GM21360 (cell line): Measurements from ENCODE around the gene ASAP2.

Experiments
- ATAC-seq: cut with Tn5 transposase; IDR thresholded peaks from one replicate; pipeline ENCODE4 v1.9.1; 2021; ENCODE audit warnings: mild to moderate bottlenecking, moderate library complexity; ENCODE audit not compliant: unreplicated experiment

Gene ASAP2

GRCh38 chr2:9230051-9230802 lies 23.6 kb downstream of the ASAP2 start:
- ATAC-seq, result no peak

- ATAC-seq, result no peak
Observed at GRCh38 chr2:9230881-9231280, 24.3 kb downstream of the ASAP2 start.

GRCh38 chr2:9231291-9232165 lies 24.9 kb downstream of the ASAP2 start:
- ATAC-seq, result no peak

GRCh38 chr2:9232166-9232479 lies 25.5 kb downstream of the ASAP2 start:
- ATAC-seq, result no peak

DNA sequence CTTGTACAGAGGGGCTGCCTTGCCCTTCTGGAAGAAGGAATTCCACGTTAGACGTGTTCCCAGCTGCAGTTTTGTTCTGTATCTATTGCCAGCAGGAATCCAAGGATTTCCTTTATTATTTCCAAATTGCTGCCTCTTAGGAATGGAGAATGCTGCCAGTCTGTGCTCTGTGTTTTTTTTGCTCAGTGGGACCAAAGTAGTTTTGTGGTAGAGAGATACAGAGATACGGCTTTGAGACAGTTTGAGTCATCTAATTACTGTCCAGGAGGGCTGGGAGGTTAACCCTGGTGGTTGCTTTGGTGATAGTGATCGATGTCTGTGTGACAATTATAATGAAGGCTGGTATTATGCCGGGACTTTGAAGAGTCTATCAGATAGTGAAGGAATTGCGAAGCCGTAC lies 26.3 kb downstream of the ASAP2 start:
- no peak for ATAC-seq

DNA sequence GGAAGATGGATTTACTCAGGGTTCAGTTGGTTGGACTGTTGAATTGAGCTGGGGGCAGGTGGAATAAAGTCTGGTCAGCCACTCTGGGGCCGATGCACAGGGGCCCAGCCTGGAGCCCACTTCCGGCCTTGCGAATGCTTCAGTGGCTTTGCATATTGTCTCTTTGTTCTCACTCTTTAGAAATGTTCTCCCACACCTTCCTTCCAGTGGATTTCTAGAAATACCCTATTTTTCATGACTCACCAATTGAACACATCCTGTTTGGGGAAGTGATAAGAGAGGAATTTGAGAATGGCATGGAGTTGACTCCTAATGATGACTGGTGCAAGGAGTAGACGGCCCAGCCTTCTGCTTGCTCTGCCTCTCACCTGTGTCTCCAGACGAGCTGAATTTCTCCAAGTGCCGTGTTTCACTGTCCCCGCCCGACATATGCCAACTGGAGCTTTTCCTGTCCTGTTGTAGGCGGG lies 28.1 kb downstream of the ASAP2 start:
- ATAC-seq, result no peak

- ATAC-seq, result no peak
Observed at GRCh38 chr2:9235147-9236044, 28.8 kb downstream of the ASAP2 start.

DNA sequence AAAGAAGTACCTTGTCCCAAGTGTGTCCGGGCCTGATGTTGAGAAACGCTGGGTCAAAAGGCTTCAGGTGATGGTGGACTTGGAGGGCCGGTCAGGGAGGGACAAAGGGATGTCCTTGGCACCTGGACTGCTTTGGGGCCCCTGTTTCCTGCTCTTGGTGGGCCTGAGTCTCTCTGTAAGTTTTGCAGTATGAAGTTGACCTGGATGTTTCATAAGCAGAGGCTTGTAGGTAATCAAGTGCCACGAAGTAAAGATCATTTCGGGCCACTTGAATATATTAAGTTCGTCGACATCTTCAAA lies 29.4 kb downstream of the ASAP2 start:
- no peak for ATAC-seq

- ATAC-seq, result no peak
Observed at GRCh38 chr2:9236867-9237266, 30.3 kb downstream of the ASAP2 start.

DNA sequence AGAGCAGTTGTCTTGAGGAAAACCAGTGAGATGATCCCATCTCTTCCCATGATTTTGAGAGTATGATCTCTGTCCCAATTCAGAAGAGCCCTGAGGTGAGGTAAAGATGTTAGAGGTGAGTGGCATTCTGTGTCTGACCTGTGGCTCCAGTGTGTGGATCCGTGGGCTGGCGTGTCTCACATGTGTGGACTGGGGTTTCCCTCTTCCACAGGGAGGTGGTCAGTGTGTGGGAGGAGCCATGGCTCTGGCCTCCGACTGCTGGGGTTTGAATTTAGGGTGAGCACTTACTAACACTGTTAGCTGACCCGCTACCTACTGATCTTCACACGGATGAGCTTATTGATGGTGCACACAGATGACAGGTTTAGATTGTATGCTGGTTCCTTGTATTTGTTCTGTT lies 31.2 kb downstream of the ASAP2 start:
- ATAC-seq, result no peak

- no peak for ATAC-seq
Observed at GRCh38 chr2:9238591-9239326, 32.1 kb downstream of the ASAP2 start.

DNA sequence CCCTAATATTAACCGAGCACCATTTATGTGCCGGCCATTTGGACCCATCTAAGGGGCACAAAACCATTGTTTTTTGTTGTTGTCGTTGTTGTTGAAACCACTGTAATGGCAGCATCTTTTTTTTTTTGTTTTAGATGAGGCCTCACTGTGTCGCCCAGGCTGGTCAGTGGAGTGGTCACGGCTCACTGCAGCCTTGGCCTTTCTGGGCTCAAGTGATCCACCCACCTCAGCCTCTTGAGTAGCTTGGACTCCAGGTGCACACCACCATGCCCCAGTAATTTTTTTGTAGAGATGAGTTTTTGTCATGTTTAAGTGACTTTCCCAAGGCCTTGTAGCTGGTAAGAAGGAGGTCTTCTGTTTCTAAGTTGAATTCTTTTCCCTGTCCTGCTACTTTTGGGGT lies 33.0 kb downstream of the ASAP2 start:
- no peak for ATAC-seq

- ATAC-seq, result no peak
Observed at GRCh38 chr2:9240745-9241144, 34.1 kb downstream of the ASAP2 start.

GRCh38 chr2:9241233-9241632 lies 34.6 kb downstream of the ASAP2 start:
- no peak for ATAC-seq

DNA sequence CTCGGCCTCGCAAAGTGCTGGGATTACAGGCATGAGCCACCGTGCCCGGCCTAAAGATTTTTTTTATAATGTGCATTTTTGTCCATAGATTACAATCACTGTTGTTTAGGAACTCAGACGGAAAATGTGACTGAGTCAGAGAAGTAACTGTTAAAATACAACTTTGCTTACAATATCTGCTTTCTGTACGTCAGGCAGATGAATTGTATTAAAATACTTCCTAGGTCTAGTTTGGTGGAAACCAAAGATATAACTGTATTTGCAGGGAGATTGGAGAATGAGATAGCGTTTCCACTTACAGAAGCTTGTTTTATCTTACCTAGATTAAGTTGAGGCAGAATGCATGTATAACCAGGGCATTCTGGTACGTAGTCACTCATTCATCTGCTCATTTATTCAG lies 36.7 kb downstream of the ASAP2 start:
- ATAC-seq, result no peak

DNA sequence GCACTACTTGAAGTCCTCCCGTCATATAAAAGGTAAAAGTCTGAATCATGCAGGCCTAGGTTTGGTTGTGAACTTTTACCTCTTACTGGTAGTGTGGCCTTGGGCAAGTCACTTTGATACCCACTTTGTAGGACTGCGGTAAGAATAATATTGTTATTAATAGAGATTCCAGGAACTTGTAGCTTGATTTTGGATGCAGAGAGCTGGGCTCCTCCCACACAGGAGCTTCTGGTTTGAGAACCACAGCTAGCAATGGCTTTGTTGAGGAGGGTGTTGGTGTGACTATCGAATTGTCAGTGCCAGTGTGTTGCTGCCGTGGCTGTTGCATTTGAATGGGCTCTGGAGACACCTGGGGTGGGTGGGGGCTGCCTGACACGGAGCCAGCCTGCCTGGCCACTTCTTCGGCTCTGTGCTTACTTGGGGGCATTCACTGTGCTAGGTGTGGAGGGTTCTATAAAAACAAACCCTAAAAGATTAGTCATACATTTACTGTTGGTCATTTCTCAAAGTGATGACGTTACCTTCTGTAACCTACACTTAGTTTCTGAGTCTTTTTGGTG lies 38.5 kb downstream of the ASAP2 start:
- ATAC-seq, result no peak

DNA sequence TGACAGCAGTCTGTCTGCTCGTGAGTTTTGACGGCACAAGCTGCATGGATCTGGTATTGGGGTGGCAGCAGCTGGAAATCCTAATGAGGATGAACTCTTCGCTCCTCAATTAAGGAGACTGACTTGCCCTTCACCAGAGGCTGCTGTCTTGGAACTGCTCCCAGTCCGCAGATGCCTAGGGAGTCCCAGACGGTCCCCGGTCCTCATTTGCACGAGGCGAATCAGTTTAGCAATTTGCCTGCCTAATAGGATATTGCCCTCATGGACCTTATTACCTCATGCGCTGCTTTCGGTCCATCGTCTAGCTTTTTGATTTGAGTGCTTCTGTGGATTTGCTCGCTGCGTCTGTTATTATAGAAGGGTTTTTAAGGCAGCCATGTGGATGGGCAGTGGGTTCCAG lies 40.6 kb downstream of the ASAP2 start:
- ATAC-seq, result no peak

DNA sequence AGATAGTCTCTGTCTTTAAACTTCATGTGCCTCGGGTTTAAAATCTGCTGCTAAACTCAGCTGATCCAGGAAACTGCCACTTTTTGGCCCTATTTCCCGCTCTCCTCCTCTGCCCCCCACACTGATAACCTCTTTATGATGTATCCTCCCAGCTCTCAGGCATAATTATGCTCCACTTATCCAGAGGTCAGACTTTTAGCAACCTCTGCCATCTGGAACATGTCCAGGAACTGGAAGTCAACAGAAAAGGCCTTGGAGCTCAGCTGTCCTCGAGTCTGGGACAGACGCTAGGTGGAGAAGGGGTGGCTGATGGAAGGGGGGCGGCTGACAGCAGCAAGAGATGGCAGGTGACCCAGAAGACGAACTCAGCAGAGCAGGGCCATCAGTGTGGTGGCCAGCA lies 41.2 kb downstream of the ASAP2 start:
- ATAC-seq, result no peak

GRCh38 chr2:9248363-9248762 lies 41.8 kb downstream of the ASAP2 start:
- ATAC-seq, result no peak

DNA sequence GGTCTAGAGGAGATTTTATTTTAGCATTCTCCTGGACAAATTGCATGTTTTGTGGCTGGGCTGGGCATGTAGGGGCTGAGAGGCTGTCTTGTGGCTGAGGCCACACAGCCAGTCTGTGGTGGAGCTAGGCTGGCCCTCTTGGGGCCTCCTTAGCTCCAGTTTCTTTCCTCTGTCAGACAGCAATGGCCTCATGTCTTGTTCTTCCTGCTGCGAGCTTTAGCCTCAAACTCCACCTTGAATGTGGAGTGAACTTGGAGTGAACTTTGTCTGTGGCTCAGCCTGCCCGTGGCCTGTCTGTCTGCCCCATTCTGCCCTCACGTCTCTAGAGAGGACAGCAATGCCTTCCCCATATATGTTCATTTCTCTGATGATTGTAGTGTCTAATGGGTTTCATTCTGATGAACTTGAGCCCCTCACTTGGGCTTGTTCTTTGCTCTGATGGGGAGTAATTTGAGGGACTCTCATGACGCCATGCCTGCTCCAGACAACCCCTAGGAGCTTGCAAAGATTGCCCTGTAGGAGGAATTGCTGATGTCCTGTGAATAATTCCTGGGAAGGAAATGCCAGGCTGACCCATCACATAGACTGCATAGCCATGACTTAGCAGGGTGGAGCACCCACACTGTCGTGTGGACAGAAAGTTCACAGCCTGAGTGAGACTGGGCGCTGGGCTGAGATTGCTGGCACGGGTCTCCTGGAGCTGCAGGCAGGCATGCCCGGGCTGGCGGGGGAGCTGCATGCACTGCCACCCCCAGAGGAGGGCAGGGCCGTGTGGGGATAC lies 42.6 kb downstream of the ASAP2 start:
- no peak for ATAC-seq
